Hematopoietic multipotent progenitor cell treated with erythropoietin and hydrocortisone succinate and interleukin-3 and kit ligand, for 15 days (in vitro differentiated cells): ENCODE data around the gene PDLIM1.

Experiments
- DNase-seq: peaks from one replicate; pipeline ENCODE4 v3.0.0-alpha.2; 2015; ENCODE audit warnings: low spot score

Gene PDLIM1

DNA sequence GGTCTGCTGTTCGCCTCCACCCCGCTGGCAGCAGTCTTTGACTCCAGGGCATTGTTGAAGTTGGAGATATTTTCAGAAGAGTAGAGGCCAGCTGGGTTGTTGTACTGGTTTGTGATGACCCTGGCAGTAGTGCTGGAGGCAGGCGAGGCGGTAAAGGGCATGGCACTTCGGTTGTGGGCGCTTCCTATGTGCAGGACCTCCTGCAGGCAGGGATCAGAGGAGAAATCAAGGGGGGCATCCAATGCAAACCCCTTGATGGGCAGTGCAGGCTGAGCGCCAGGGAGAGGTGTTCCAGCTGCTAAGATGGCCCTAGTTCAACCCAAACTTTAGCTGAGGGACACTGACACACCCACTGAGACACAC is 27.0 kb downstream of the PDLIM1 start:
- no peak for DNase-seq

DNA sequence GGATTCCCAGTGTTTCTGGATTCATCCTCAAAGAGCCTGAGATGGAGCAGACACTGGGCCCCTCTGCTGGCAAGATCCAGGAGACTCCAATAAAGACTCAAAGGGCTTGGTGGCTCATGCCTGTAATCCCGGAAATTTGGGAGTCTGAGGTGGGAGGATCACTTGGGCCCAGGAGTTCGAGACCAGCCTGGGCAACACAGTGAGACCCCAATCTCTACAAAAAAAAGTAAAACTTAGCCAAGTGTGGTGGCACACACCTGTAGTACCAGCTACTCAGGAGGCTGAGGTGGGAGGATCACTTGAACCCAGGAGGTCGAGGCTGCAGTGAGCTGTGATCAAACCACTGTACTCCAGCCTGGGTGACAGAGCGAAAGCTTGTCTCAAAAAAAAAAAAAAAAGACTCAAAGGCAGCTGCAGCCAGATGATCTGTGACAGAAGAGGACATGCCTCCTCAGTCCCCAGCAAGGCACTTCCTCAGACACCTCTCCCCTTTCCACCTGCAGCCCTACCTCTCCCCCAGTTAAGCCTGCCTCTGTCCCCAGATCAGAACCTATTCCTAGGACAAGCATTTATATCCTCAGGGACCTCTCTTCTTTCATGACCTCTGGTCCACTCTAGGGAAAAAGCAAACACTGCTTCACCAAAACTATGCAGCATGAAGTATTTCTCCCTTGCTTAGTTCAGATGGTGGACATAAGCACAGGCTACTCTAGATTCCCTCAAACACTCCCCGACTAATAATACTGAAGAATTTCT is 27.9 kb downstream of the PDLIM1 start:
- no peak for DNase-seq

GRCh38 chr10:95261926-95262325 is 28.9 kb downstream of the PDLIM1 start:
- DNase-seq, result no peak

- no peak for DNase-seq
Observed at GRCh38 chr10:95260909-95261552, 29.8 kb downstream of the PDLIM1 start.

GRCh38 chr10:95260397-95260881 is 30.4 kb downstream of the PDLIM1 start:
- DNase-seq, result no peak

DNA sequence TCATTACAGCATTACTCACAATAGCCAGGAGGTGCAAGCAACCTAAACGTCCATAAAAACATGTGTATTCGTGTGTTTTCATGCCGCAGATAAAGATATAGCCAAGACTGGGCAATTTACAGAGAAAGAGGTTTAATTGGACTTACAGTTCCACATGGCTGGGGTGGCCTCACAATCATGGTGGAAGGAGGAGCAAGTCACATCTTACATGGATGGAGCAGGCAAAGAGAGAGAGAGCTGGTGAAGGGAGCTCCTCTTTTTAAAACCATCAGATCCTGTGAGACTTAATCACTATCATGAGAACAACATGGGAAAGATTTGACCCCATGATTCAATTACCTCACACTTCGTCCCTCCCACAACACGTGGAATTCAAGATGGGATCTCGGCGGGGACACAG is 33.0 kb downstream of the PDLIM1 start:
- DNase-seq, result no peak

- no peak for DNase-seq
Observed at GRCh38 chr10:95256268-95256667, 34.5 kb downstream of the PDLIM1 start.

DNA sequence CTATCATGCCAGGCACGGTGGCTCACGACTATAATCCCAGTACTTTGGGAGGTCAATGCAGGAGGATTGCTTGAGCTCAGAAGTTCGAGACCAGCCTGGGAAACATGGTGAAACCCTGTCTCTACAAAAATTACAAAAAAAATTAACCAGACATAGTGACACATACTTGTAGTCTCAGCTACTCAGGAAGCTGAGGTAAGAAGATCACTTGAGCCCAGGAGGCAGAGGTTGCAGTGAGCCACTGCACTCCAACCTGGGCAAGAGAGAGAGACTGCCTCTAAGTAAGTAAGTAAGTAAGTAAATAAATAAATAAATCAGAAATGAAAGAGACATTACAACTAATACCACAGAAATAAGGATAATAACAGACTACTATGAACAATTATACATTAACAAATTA is 36.2 kb downstream of the PDLIM1 start:
- no peak for DNase-seq

DNA sequence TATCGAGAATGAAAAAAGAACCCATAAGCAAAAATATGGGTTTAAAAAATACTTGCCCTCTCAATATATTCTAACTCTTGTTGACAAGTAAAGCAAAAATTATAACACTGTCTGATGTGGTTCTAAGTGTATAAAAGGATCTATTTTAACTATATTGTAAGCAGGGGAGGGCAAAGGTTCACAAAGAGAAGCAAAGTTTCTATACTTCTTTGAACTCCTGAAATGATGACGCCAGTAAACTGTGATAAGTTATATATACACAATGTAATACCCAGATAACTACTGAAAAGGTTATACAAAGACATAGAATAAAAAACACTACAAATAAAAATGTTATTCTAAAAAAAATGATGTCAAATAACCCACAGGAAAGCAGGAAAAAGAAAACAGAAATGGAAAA is 37.1 kb downstream of the PDLIM1 start:
- DNase-seq, result no peak

DNA sequence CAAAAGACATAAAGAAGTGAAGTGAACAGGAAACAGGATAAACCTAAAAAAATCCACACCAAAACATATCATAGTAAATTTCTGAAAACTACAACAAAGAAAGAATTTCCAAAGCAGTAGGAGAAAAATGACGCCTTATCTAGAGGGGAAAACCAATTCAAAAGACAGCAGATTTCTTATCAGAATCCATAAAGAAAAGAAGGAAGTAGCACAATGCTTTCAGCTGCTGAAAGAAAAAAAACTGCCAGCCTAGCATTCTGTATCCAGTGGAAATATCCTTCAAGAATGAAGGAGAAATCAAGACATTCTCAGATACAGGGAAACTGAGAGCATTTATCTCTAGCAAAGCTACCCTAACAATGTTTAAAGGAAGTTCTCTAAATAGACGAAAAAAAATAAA is 37.8 kb downstream of the PDLIM1 start:
- no peak for DNase-seq

GRCh38 chr10:95250856-95251255 is 39.9 kb downstream of the PDLIM1 start:
- no peak for DNase-seq

DNA sequence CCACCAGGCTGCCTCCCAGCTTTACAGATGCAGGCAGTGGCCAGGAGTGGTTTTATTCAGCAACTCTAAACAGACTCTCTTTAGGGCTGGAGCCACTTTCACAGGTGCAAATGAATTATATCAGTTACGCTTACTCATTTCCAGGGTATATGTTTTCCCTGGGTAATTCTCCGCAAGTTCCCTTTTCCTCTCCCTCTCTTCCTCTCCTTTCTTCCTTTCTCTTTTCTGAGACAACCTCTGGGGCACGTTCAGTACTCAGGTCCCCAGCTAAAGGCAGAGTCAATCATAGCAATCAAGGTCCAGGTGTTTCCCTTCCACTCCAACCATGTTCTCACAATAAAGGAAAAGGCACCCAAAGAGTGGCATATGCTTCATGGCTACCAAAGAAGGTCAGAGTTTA is 41.3 kb downstream of the PDLIM1 start:
- no peak for DNase-seq

GRCh38 chr10:95248989-95249388 is 41.8 kb downstream of the PDLIM1 start:
- no peak for DNase-seq

DNA sequence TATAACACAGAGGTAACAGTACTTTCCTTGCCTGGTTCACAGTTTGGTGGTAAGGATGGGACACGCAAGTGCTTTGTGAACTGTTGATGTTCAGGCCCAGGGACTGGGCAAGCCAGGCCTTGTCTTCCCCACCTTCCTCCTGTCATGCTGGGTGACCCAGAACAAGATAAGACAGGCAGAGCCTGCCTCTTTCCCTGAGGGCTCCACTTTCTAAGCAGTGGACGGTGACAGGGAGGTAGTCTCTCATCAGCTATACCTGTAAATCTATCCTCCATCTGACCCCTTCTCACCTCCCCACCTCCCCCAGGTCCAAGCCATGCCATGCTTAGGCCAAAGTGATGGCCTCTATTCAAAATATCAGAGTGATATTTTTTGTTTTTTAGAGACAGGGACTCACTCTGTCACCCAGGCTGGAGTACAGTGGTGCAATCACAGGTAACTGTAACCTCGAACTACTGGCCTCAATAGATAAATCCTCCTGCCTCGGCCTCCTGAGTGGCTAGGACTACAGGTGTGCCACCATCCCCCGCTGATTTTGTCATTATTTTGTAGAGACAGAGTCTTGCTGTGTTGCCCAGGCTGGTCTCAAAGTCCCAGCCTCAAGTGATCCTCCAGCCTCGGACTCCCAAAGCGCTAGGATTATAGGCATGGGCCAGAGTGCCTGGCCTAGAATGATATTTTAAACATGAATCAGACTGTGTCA is 42.8 kb downstream of the PDLIM1 start:
- DNase-seq, result no peak

GRCh38 chr10:95247200-95247880 is 43.5 kb downstream of the PDLIM1 start:
- DNase-seq, result no peak

DNA sequence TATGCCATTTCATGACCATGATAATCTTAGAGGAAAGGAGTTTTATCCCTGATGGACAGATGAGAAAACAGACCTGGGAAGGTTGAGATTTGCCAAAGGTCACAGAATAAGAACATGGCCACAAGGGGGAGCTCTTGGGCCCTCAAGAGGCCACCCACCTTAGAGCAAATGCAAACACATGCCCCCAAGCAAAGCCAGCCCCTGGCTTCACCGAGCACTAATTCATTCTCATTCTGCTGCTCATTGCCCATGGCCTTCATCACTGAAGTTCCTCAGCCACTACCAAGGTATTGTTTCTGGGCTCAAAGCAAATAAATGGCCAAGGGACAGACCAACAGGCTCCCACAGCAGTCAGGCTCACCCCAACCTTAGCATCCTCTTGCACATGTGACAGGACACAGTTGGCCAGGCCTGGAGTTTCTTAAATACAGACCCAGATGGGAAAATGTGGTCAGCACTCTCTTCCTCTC is 44.2 kb downstream of the PDLIM1 start:
- peak; percentile 74 for DNase-seq

- DNase-seq, result no peak
Observed at GRCh38 chr10:95245425-95246055, 45.3 kb downstream of the PDLIM1 start.

DNA sequence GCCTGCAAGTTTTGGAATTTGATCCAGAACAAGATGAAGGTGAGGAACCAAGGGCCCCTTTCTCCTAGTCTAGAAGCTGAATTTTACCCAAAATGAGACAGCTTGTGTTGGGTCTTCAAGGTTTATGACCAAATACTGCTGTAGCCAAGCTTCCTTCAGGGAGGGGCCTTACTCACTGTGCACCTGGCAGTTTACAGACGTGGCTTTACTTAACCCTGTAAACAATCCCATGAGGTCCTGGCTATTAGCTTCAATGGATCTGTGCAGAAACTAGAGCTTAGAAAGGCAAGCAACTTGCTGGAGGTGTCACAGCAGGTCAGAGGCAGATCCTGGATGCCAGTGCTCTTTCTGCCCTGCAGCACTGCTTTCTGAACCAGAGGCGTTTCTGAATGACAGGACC is 46.7 kb downstream of the PDLIM1 start:
- no peak for DNase-seq

GRCh38 chr10:95243318-95243617 is 47.5 kb downstream of the PDLIM1 start:
- no peak for DNase-seq

DNA sequence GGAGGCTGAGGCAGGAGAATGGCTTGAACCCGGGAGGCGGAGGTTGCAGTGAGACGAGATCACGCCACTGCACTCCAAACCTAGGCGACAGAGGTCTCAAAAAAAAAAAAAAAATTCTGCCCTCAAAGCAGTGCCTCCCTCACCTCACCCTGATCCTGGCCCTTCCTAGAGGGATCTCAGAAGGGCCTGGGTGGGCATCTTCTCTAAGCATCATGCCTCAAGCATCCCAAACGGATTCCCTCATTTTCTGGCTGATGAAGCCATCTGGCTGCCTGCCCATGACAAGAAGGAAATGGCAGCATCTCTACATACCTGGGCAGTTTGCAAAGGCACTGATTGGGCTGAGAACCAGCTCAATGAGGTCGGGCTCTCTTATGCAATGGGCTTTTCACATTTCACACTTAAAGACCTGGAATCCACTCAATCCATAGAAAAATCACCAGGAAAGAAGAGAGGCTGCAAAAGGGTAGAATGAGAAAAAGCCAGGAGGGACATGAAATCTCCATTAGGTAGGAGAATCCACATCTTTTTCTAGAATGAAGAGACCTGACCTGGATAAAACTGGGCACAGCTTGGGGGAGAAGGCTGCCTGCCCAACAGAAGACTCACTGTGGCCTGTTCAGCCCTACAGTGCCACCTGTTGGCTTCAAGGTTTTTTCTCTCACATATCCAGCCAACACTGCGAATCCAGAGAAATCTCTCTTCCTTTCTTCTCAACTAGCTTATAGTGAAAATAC is 48.1 kb downstream of the PDLIM1 start:
- no peak for DNase-seq

DNA sequence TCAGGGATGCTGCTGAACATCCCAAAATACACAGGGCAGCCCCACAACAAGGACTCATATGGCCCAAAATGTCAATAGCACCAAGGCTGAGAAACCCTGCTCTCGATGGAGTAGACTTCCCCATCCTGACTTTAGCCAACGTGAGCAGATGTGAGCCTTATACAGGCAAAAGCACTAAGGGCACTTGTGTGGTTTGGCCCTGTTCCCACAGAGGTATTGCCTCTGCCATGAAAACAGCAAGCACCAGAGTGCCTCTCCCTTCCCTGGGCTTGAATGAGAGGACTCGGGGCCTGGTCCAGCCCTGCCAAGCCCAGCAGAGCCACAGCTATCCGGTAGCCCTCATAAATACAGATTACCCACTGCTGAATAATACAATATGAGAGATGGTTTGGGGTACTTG is 49.3 kb downstream of the PDLIM1 start:
- DNase-seq, result no peak

GRCh38 chr10:95240811-95241210 is 50.0 kb downstream of the PDLIM1 start:
- DNase-seq, result no peak
